ENCODE results near the gene PANK1.
A peak's percentile ranks its signal among the peaks of the same experiment; 100 is the strongest.

PANK1 gene

DNA sequence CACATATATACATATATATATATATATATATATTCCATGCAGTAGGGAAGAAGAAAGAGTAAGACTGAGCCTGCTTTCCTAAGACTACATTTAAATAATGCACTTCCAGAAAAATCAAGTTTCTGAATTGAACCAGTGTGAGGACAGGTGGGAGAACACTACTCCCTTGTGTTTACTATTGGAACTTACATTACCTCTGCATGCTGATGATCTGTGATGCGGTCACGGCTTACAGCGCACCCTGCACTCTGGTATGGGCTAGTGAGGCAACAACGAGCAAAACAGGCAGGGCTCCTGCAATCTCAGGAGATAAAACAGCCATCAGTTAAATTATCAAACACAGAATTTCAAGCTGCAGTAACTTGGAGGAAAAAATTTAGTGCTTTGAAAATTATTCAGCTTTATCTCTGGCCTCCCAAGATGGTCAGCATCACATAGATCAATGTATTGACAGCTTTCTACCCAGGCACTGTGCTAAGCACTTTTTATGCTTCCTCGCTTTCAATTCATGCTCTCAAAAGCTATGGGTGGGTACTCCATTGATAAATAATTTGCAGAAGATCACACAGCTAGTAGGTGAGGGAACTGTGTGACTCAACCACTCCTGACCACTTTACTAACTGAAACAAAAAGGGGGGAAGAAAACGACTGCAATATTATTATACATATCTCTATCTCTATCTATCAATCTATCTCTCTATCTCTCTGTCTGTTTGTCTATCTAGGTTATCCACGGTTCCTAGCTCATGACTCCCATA is 89.2 kb downstream of the PANK1 start:
- TF ChIP-seq BACH2 (CRISPR knock-in tag; IDR thresholded peaks at IDR 0.05; ENCODE audit: borderline replicate concordance) = no peak
- no peak for TF ChIP-seq SNAI2 (CRISPR knock-in tag; IDR thresholded peaks at IDR 0.05)
- TF ChIP-seq ARNTL (CRISPR knock-in tag; IDR thresholded peaks at IDR 0.05; ENCODE audit: borderline replicate concordance, low read depth) = no peak
- no peak for TF ChIP-seq TOX (CRISPR knock-in tag; IDR thresholded peaks at IDR 0.05; ENCODE audit: borderline replicate concordance)
- TF ChIP-seq CSDC2 (CRISPR knock-in tag; IDR thresholded peaks at IDR 0.05) = no peak
- ATAC-seq = peak; percentile 24; the same call in 1 of the 3 replicates

DNA sequence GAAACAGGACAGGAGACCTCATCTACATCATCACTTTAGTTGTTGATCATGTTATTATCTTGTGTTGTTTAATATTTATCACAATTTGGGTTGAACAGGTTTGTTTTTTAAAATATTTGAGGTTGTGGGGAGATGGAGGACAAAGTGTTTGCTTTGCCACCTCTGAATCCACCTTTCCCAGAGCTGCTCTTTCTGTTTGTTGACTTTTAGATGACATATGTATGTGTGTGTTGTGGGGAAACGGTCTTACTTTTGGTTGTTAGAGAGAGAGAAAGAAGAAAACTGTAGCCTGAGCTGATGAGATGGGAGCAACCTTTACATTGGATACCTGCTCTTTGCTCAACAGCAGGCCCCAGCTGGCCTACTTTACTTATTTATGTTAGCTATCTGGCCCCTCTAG is 90.6 kb downstream of the PANK1 start:
- no peak for TF ChIP-seq ZFP3 (CRISPR knock-in tag; IDR thresholded peaks at IDR 0.05)
- TF ChIP-seq ZNF565 (CRISPR knock-in tag; conservative IDR thresholded peaks at IDR 0.05; ENCODE audit: low read depth) = no peak
- TF ChIP-seq, protein P1, sequence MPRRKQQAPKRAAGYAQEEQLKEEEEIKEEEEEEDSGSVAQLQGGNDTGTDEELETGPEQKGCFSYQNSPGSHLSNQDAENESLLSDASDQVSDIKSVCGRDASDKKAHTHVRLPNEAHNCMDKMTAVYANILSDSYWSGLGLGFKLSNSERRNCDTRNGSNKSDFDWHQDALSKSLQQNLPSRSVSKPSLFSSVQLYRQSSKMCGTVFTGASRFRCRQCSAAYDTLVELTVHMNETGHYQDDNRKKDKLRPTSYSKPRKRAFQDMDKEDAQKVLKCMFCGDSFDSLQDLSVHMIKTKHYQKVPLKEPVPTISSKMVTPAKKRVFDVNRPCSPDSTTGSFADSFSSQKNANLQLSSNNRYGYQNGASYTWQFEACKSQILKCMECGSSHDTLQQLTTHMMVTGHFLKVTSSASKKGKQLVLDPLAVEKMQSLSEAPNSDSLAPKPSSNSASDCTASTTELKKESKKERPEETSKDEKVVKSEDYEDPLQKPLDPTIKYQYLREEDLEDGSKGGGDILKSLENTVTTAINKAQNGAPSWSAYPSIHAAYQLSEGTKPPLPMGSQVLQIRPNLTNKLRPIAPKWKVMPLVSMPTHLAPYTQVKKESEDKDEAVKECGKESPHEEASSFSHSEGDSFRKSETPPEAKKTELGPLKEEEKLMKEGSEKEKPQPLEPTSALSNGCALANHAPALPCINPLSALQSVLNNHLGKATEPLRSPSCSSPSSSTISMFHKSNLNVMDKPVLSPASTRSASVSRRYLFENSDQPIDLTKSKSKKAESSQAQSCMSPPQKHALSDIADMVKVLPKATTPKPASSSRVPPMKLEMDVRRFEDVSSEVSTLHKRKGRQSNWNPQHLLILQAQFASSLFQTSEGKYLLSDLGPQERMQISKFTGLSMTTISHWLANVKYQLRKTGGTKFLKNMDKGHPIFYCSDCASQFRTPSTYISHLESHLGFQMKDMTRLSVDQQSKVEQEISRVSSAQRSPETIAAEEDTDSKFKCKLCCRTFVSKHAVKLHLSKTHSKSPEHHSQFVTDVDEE (CRISPR knock-in tag; IDR thresholded peaks at IDR 0.05) = no peak
- no peak for TF ChIP-seq CSRNP3 (CRISPR knock-in tag; IDR thresholded peaks at IDR 0.05)
- no peak for TF ChIP-seq ZC3H10 (CRISPR knock-in tag; IDR thresholded peaks at IDR 0.05)
- TF ChIP-seq GLIS3 (CRISPR knock-in tag; IDR thresholded peaks at IDR 0.05) = no peak
- no peak for TF ChIP-seq ISL1 (CRISPR knock-in tag; IDR thresholded peaks at IDR 0.05)
- TF ChIP-seq TCF4 (CRISPR knock-in tag; IDR thresholded peaks at IDR 0.05; ENCODE audit: borderline replicate concordance) = no peak
- TF ChIP-seq, protein P2, sequence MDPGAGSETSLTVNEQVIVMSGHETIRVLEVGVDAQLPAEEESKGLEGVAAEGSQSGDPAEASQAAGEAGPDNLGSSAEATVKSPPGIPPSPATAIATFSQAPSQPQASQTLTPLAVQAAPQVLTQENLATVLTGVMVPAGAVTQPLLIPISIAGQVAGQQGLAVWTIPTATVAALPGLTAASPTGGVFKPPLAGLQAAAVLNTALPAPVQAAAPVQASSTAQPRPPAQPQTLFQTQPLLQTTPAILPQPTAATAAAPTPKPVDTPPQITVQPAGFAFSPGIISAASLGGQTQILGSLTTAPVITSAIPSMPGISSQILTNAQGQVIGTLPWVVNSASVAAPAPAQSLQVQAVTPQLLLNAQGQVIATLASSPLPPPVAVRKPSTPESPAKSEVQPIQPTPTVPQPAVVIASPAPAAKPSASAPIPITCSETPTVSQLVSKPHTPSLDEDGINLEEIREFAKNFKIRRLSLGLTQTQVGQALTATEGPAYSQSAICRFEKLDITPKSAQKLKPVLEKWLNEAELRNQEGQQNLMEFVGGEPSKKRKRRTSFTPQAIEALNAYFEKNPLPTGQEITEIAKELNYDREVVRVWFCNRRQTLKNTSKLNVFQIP (CRISPR knock-in tag; IDR thresholded peaks at IDR 0.05; ENCODE audit: borderline replicate concordance, low read depth) = no peak
- TF ChIP-seq, protein P3, sequence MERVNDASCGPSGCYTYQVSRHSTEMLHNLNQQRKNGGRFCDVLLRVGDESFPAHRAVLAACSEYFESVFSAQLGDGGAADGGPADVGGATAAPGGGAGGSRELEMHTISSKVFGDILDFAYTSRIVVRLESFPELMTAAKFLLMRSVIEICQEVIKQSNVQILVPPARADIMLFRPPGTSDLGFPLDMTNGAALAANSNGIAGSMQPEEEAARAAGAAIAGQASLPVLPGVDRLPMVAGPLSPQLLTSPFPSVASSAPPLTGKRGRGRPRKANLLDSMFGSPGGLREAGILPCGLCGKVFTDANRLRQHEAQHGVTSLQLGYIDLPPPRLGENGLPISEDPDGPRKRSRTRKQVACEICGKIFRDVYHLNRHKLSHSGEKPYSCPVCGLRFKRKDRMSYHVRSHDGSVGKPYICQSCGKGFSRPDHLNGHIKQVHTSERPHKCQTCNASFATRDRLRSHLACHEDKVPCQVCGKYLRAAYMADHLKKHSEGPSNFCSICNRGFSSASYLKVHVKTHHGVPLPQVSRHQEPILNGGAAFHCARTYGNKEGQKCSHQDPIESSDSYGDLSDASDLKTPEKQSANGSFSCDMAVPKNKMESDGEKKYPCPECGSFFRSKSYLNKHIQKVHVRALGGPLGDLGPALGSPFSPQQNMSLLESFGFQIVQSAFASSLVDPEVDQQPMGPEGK (CRISPR knock-in tag; IDR thresholded peaks at IDR 0.05; ENCODE audit: borderline replicate concordance) = no peak
- no peak for TF ChIP-seq PPARA (CRISPR knock-in tag; IDR thresholded peaks at IDR 0.05; ENCODE audit: borderline replicate concordance)
- TF ChIP-seq CREB5 (CRISPR knock-in tag; IDR thresholded peaks at IDR 0.05; ENCODE audit: low read depth) = no peak
- no peak for TF ChIP-seq SNAI2 (CRISPR knock-in tag; IDR thresholded peaks at IDR 0.05)
- no peak for TF ChIP-seq ARNTL (CRISPR knock-in tag; IDR thresholded peaks at IDR 0.05; ENCODE audit: borderline replicate concordance, low read depth)
- TF ChIP-seq BACH2 (CRISPR knock-in tag; IDR thresholded peaks at IDR 0.05; ENCODE audit: borderline replicate concordance) = no peak
- no peak for TF ChIP-seq ZFP30 (CRISPR knock-in tag; IDR thresholded peaks at IDR 0.05)
- TF ChIP-seq CSDC2 (CRISPR knock-in tag; IDR thresholded peaks at IDR 0.05) = no peak
- no peak for ATAC-seq

- peak; percentile 68 for ATAC-seq
- no peak for TF ChIP-seq ZFP3 (CRISPR knock-in tag; IDR thresholded peaks at IDR 0.05)
- peak; percentile 49; the same call in 1 of the 2 replicates for TF ChIP-seq CREB5 (CRISPR knock-in tag; IDR thresholded peaks at IDR 0.05; ENCODE audit: low read depth)
- TF ChIP-seq BACH2 (CRISPR knock-in tag; IDR thresholded peaks at IDR 0.05; ENCODE audit: borderline replicate concordance) = no peak
- TF ChIP-seq ZNF565 (CRISPR knock-in tag; conservative IDR thresholded peaks at IDR 0.05; ENCODE audit: low read depth) = no peak
- TF ChIP-seq CSRNP3 (CRISPR knock-in tag; IDR thresholded peaks at IDR 0.05) = no peak
- TF ChIP-seq RARB (CRISPR knock-in tag; IDR thresholded peaks at IDR 0.05) = no peak
- TF ChIP-seq PPARA (CRISPR knock-in tag; IDR thresholded peaks at IDR 0.05; ENCODE audit: borderline replicate concordance) = no peak
- TF ChIP-seq, protein P2 (CRISPR knock-in tag; IDR thresholded peaks at IDR 0.05; ENCODE audit: borderline replicate concordance, low read depth) = no peak
- TF ChIP-seq ISL1 (CRISPR knock-in tag; IDR thresholded peaks at IDR 0.05) = peak; percentile 87
- TF ChIP-seq ZFP30 (CRISPR knock-in tag; IDR thresholded peaks at IDR 0.05) = no peak
- no peak for TF ChIP-seq ZC3H10 (CRISPR knock-in tag; IDR thresholded peaks at IDR 0.05)
- TF ChIP-seq SNAI2 (CRISPR knock-in tag; IDR thresholded peaks at IDR 0.05) = no peak
- peak; percentile 64; the same call in 1 of the 2 replicates for TF ChIP-seq TOX (CRISPR knock-in tag; IDR thresholded peaks at IDR 0.05; ENCODE audit: borderline replicate concordance)
Measured at GRCh38 chr10:89553064-89553734, 91.8 kb downstream of the PANK1 start.

Measured in SK-N-SH treated with all-trans-retinoic acid at 6 μM for 48 hours (cell line).